HG03025 (cell line): ENCODE measurements around the gene FNBP1L.
"Not testable (repeated sequence)": the region's sequence is repeated elsewhere in the genome, so short reads cannot be mapped to it uniquely, and the experiment has no call there.

ENCODE experiments used
- ATAC-seq: cut with Tn5 transposase; IDR thresholded peaks from one replicate; pipeline ENCODE4 v1.9.1; 2021; ENCODE audit warnings: mild to moderate bottlenecking, moderate library complexity; ENCODE audit not compliant: unreplicated experiment, low FRiP score

FNBP1L gene

GRCh38 chr1:93481899-93482298, 34.0 kb downstream of the FNBP1L start:
- ATAC-seq, result not testable (repeated sequence)

GRCh38 chr1:93483200-93483599, 35.3 kb downstream of the FNBP1L start:
- ATAC-seq, result no peak

- ATAC-seq, result no peak
Measured at GRCh38 chr1:93483606-93484005, 35.7 kb downstream of the FNBP1L start.

- no peak for ATAC-seq
Measured at GRCh38 chr1:93488207-93488606, 40.3 kb downstream of the FNBP1L start.

- ATAC-seq, result no peak
Measured at GRCh38 chr1:93489756-93490155, 41.8 kb downstream of the FNBP1L start.

GRCh38 chr1:93490357-93490756, 42.4 kb downstream of the FNBP1L start:
- ATAC-seq, result no peak

- ATAC-seq, result no peak
Measured at GRCh38 chr1:93495911-93496310, 48.0 kb downstream of the FNBP1L start.

GRCh38 chr1:93496520-93496919, 48.6 kb downstream of the FNBP1L start:
- no peak for ATAC-seq

GRCh38 chr1:93499075-93499474, 51.2 kb downstream of the FNBP1L start:
- no peak for ATAC-seq

- ATAC-seq, result no peak
Measured at GRCh38 chr1:93499533-93499932, 51.6 kb downstream of the FNBP1L start.

GRCh38 chr1:93500275-93500674, 52.4 kb downstream of the FNBP1L start:
- ATAC-seq, result no peak

- no peak for ATAC-seq
Measured at GRCh38 chr1:93501399-93501798, 53.5 kb downstream of the FNBP1L start.

GRCh38 chr1:93501829-93502369, 54.0 kb downstream of the FNBP1L start:
- no peak for ATAC-seq

- ATAC-seq, result no peak
Measured at GRCh38 chr1:93502571-93502970, 54.7 kb downstream of the FNBP1L start.

- ATAC-seq, result no peak
Measured at GRCh38 chr1:93503163-93503562, 55.2 kb downstream of the FNBP1L start.

- ATAC-seq, result no peak
Measured at GRCh38 chr1:93503816-93504215, 55.9 kb downstream of the FNBP1L start.

GRCh38 chr1:93504247-93505033, 56.5 kb downstream of the FNBP1L start:
- no peak for ATAC-seq

GRCh38 chr1:93506126-93506525, 58.2 kb downstream of the FNBP1L start:
- no peak for ATAC-seq

GRCh38 chr1:93516164-93516563, 68.2 kb downstream of the FNBP1L start:
- ATAC-seq, result no peak

GRCh38 chr1:93518516-93518915, 70.6 kb downstream of the FNBP1L start:
- no peak for ATAC-seq

GRCh38 chr1:93519199-93519829, 71.4 kb downstream of the FNBP1L start:
- ATAC-seq, result no peak

GRCh38 chr1:93521618-93522017, 73.7 kb downstream of the FNBP1L start:
- no peak for ATAC-seq
